ENCODE data around the gene PAQR7. TPM values are rescaled to one million over a fixed set of nuclear protein-coding genes. Genes with fewer than 3 reads are reported as not detected.

PAQR7 gene
- total RNA-seq, 4 donors from 2014 or later = 2.5 to 8.5 (median 6.4) TPM

DNA sequence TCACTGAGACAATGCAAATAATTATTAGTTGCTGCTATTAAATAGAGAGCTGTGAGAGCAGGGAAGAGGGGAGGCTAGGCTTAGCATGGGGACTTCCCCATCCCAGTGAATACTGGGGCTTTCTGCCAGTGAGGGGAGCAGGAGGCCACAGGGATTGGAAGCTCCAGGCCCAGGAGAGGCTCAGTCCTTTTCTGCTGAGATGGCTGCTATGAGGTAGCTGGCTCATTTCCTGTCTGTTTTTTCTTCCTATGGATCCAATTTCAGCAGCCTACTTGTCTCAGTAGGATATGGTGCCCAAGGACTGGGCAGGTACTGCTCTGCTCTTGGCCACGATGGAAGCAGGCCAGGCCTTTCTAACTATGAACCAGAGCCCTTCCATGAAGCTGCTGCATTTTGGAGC is 20.8 kb upstream of the PAQR7 start:
- Histone ChIP-seq H3K4me1 (peaks cover 0 to 3% of the 10 kb centered on the region in 2 donors), H3K9me3 (no peaks in the 10 kb centered on the region), H3K36me3 (no peaks in the 10 kb centered on the region), H3K27ac (no peak overlapping the region), H3K27me3 (no peaks in the 10 kb centered on the region), H3K4me3 (replicated peaks in 1 of 3) (no peak overlapping the region)
- intact Hi-C loops (cut with DNase I) = loop anchor here (5.0 to 10.0 kb wide), 2 partner anchors 106 to 259 kb away; partner anchors contain the start of gene FAM110D
- TF ChIP-seq, protein P1, sequence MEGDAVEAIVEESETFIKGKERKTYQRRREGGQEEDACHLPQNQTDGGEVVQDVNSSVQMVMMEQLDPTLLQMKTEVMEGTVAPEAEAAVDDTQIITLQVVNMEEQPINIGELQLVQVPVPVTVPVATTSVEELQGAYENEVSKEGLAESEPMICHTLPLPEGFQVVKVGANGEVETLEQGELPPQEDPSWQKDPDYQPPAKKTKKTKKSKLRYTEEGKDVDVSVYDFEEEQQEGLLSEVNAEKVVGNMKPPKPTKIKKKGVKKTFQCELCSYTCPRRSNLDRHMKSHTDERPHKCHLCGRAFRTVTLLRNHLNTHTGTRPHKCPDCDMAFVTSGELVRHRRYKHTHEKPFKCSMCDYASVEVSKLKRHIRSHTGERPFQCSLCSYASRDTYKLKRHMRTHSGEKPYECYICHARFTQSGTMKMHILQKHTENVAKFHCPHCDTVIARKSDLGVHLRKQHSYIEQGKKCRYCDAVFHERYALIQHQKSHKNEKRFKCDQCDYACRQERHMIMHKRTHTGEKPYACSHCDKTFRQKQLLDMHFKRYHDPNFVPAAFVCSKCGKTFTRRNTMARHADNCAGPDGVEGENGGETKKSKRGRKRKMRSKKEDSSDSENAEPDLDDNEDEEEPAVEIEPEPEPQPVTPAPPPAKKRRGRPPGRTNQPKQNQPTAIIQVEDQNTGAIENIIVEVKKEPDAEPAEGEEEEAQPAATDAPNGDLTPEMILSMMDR (IDR thresholded peaks at IDR 0.05) = no peak
- WGBS, 2 donors = 73 to 80% methylated on average over 1 of the region's 1 CpG
- no peak for DNase-seq

DNA sequence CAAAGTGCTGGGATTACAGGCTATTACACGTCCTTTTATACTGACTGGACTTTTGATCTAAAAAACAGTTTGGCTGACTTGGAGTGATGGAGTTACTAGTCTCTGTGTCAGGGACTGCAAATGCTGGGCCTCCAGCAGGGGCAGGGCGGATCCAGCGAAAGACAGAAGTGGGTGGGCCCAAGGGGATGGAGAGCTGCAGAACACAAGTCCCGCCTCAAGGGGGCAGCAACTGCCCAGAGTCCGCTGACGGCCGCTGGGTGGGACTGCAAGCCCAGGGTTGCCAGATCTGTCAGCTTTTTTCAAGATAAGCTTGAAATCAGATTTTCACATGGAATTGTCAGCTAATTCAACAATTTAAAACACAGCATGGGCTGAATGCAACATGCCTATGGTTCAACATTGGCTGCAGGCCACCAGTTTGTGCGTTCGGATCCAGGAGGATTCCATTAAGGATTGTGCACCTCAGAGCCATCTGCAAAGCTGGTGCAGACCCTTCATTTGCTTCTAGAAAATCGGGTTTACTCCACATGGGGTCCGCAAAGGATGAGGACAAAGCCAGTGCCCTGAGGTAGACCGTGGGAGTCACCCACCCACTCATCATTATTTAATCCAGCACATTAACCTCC is 20.0 kb upstream of the PAQR7 start:
- Histone ChIP-seq H3K4me1 (peaks cover 0 to 3% of the 10 kb centered on the region in 2 donors), H3K27me3 (no peaks in the 10 kb centered on the region), H3K36me3 (no peaks in the 10 kb centered on the region), H3K27ac (no peak overlapping the region), H3K9me3 (no peaks in the 10 kb centered on the region), H3K4me3 (replicated peaks in 1 of 3) (no peak overlapping the region)
- DNase-seq = peak; percentile 87 to 90
- TF ChIP-seq POLR2A (IDR thresholded peaks at IDR 0.05) = no peak
- TF ChIP-seq, protein P1 (IDR thresholded peaks at IDR 0.05) = peak; percentile 91 to 99 (median 96)
- intact Hi-C loops (cut with DNase I) = loop anchor here (5.0 to 10.0 kb wide), 2 partner anchors 107 to 259 kb away; partner anchors contain the start of gene FAM110D
- 17 to 18% methylated on average over 12 of the region's 12 CpGs for WGBS, 2 donors

DNA sequence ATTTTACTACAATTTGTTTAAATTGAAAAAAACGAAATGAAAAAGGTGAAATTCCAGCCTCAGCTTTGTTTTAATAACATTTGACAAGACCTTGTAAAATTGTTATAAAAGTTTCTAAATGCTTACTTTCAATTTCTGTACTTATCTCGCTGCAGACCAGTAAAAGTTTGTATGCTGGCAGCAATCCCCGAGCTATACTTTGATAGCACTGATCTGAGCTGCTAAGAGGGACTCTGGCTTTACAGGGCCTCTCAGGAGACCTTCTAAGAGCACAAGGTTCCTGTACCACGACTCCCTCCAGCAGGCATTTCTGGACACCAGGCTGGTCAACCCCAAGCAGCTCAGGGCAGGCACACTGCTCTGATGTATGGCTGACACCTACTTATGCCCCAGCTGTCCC is 17.6 kb upstream of the PAQR7 start:
- WGBS, 2 donors = 70 to 72% methylated on average over 4 of the region's 4 CpGs
- H3K36me3 ChIP-seq = no peaks in the 10 kb centered on the region
- no peak for DNase-seq
- no peaks in the 10 kb centered on the region for H3K9me3 ChIP-seq
- no peak overlapping the region for H3K27ac ChIP-seq
- H3K4me1 ChIP-seq = peaks cover 0 to 3% of the 10 kb centered on the region in 2 donors
- H3K27me3 ChIP-seq = no peaks in the 10 kb centered on the region
- TF ChIP-seq POLR2A (IDR thresholded peaks at IDR 0.05) = no peak
- TF ChIP-seq, protein P1 (IDR thresholded peaks at IDR 0.05) = no peak
- no peak overlapping the region for H3K4me3 ChIP-seq (replicated peaks in 1 of 3)
- intact Hi-C loops (cut with DNase I) = loop anchor here (10.0 kb wide), 1 partner anchor 262 kb away; the partner anchor contains the start of gene FAM110D

DNA sequence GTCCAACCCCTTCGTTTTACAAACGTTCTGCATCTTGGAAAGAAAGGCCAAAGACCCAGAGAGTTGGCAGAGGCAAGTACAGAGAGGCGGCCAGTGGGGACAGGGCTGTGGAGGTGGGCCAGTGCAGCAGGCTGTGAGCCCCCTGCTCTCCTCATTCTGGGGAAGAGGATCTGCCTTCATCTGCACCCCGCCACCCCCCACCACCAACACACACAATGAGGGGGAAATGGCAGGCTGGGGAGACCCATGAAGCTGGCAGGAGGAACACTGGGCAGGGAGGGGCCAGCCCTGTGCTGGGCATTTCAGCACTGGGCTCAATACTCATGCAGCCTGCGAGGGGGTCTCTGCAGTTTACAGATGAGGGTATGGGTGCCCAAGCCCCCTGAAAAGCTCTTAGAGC is 16.1 kb upstream of the PAQR7 start:
- intact Hi-C loops (cut with DNase I) = loop anchor here (10.0 kb wide), 1 partner anchor 263 kb away; the partner anchor contains the start of gene FAM110D
- WGBS, 2 donors = 79 to 86% methylated on average over 5 of the region's 5 CpGs
- peaks cover 0 to 3% of the 10 kb centered on the region in 2 donors for H3K4me1 ChIP-seq

More for the DNA sequence above, 16.1 kb upstream of the PAQR7 start:
- no peak for DNase-seq
- H3K36me3 ChIP-seq = no peaks in the 10 kb centered on the region
- H3K27ac ChIP-seq = no peak overlapping the region
- no peaks in the 10 kb centered on the region for H3K9me3 ChIP-seq
- H3K4me3 ChIP-seq (replicated peaks in 1 of 3) = no peak overlapping the region
- no peaks in the 10 kb centered on the region for H3K27me3 ChIP-seq
- TF ChIP-seq, protein P1 (IDR thresholded peaks at IDR 0.05) = no peak
- TF ChIP-seq POLR2A (IDR thresholded peaks at IDR 0.05) = no peak

Measured in thyroid gland (tissue), 4 donors.